HuH-7 (cell line): ENCODE measurements around the gene ACTA2.
"Not testable (repeated sequence)": the region's sequence is repeated elsewhere in the genome, so short reads cannot be mapped to it uniquely, and the experiment has no call there.

ENCODE experiments used
- DNase-seq: peaks from one replicate; pipeline ENCODE4 v3.0.0; 2011; ENCODE audit warnings: low spot score

Gene ACTA2

GRCh38 chr10:88949912-88950837 lies 2.4 kb downstream of the ACTA2 start:
- no peak for DNase-seq

DNA sequence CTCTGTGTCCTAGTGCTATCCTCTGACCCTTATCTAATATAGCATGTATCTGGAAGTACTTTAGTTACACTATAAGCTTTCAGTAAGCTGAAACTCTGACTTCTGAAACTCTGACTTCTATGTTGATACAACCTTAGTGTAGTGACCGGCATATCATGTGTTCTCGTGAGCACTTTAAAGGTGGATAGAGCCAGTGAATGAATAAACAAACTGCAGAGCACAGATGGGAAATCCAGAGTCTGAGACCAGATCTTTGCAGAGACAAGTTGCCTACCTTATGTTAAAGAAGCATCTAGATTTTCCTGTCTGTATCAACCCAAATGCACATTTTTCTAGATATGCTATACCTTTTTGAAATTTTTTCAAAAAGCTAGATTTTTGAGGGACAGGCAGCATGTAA lies 3.5 kb downstream of the ACTA2 start:
- DNase-seq, result no peak

- DNase-seq, result no peak
Measured at GRCh38 chr10:88946965-88947590, 5.5 kb downstream of the ACTA2 start.

GRCh38 chr10:88946200-88946599 lies 6.4 kb downstream of the ACTA2 start:
- DNase-seq, result no peak

GRCh38 chr10:88944813-88945212 lies 7.8 kb downstream of the ACTA2 start:
- DNase-seq, result no peak

DNA sequence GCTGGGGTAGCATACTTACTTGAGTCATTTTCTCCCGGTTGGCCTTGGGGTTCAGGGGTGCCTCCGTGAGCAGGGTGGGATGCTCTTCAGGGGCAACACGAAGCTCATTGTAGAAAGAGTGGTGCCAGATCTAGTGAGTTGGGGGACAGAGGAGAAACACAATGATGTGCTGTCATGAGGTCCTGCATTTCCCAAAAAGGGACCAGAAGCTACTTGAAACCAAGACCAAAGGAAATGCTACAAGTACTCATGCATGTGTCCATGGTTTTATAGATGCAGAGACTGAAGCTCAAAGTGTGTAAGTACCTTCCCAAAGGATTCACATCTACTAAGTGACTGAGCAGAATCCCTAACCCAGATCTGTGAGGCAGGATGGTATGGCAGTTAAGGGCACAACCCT lies 8.8 kb downstream of the ACTA2 start:
- DNase-seq, result no peak

GRCh38 chr10:88941026-88941425 lies 11.5 kb downstream of the ACTA2 start:
- DNase-seq, result no peak

GRCh38 chr10:88938938-88939337 lies 13.6 kb downstream of the ACTA2 start:
- DNase-seq, result no peak

DNA sequence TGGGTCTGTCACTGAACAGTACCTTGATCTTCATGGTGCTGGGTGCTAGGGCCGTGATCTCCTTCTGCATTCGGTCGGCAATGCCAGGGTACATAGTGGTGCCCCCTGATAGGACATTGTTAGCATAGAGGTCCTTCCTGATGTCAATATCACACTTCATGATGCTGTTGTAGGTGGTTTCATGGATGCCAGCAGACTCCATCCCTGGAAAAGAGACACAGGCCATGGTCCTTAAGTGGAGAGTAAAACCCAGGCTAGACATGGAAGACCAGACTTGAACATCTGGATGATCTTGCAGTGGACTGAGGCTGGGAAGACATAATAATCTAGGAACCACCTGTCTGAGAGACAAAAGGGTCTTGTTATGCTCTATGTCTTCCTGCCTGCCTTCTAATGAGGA lies 14.5 kb downstream of the ACTA2 start:
- no peak for DNase-seq

DNA sequence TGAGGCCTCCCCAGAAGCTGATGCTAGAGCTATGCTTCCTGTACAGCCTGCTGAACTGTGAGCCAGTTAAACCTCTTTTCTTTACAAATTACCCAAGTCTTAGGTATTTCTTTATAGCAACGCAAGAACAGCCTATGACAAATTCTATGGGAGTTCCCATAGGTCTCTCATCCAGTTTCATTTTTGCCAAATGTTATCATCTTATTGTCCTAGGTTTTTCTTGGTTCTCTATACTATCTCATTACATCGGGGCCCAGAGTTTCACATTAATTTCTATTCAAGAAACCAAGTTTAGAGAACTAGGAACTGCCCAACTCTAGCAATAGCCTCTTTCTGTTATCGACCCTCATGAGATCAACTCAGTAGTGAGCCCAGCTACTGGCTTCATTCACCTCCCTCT lies 15.9 kb downstream of the ACTA2 start:
- DNase-seq, result no peak

GRCh38 chr10:88934900-88935672 lies 17.5 kb downstream of the ACTA2 start:
- DNase-seq, result peak; percentile 32

GRCh38 chr10:88933564-88933963 lies 19.0 kb downstream of the ACTA2 start:
- DNase-seq, result no peak

- peak; percentile 34 for DNase-seq
Measured at GRCh38 chr10:88932539-88933256, 19.9 kb downstream of the ACTA2 start.

DNA sequence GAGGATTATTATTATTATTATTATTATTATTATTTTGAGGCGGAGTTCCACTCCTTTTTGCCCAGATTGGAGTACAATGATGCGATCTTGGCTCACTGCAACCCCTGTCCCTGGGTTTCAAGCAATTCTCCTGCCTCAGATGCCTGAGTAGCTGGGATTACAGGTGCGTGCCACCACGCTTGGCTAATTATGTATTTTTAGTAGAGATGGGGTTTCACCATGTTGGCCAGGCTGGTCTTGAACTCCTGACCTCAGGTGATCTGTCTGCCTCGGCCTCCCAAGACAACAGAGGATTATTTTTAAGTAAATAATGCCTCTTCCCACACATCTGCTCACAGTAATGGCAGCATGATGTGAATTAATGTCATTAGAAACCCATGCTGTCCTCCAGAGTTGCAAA lies 20.5 kb downstream of the ACTA2 start:
- DNase-seq, result not testable (repeated sequence)

DNA sequence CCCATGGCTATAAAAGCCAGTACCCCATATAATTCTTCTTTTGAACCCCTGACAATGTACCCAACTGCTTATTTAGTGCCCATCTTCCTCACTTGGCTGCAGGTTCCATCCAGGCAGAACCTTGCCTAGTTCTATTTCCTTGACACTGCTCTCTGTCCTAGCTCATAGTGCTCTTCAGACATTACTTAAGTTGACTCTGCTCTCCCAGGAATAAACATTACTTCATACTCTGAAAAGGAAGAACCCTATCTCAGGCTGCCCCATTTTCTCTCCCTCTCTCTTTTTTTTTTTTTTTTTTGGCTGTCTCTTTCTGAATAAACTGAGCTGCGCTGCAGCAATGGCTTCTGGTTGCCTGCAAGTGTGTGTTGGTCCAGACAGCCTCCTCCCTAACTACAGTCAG lies 21.0 kb downstream of the ACTA2 start:
- DNase-seq, result no peak

GRCh38 chr10:88928254-88928653 lies 24.3 kb downstream of the ACTA2 start:
- no peak for DNase-seq

- DNase-seq, result no peak
Measured at GRCh38 chr10:88927416-88927690, 25.2 kb downstream of the ACTA2 start.

GRCh38 chr10:88926566-88927415 lies 25.8 kb downstream of the ACTA2 start:
- DNase-seq, result no peak

DNA sequence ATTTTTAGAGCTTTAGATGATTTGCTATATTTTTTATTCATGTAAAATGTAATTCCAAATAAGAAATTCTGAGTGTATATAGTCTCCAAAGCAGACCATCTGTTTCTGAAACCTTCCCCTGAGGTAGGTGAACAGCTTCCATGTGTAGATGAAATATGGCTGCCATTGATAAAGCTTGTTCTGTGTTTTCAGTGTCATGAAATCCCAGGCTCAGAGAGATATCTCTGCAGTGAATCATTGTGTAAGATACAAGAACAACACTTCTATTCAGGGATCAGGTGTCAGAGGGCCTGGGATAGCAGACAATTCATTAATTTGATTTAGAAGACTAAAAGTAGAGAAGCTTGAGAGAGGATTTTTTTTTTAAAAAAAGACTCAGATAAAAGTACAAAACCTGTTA lies 29.1 kb downstream of the ACTA2 start:
- no peak for DNase-seq

DNA sequence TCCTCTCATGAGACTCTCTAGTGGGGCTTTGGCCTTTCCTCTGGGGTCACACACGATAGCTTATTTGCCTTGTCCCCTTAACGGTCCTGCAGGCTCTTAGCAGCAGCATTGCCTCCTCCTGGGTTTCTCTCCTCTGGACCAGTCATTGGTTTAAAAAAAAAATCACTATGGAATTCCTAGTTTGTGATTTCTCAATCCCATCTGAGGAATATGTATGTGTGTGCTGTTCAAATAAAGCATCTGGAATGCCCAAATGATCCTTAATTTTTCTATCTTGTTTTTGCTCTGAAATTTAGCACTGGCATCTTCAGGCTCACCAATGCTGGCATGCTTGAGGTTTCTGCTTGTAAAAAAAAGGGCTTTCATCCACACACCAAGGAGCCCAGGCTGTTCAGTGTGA lies 30.5 kb downstream of the ACTA2 start:
- no peak for DNase-seq

DNA sequence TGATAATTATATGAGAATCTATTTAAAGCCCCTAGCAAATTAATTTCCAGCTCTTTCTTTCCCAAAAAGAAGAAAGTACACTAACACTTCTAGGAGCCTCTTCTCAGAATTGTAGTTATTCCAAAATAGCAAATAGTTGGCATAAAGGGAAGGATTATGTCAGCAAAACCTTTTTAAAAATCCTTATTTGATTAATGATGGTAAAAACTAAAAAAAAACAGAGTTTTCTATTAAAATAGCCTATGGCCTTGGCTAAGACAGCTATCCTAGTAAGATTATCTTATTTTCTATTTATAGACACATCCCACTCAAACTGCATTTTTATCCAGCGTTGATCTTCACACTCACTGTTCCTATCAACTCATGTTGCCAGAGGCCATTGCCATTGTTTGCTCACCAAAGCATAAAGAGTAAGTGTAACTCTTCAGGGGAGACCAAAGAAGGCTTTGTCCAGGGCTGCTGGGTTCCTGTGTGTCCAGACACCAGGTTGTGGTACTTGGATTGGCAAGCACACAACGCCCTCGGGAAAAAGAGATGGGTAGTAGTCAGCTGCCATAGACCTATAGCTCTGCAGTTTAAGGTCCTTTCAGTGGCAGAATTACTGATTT lies 31.5 kb downstream of the ACTA2 start:
- DNase-seq, result no peak
